Stimulated activated CD8-positive, alpha-beta memory T cell treated with anti-CD3 and anti-CD28 coated beads, Interleukin-7, amount 100 ng/mL, for 48 hours (primary cell): ENCODE data around the gene TRPT1.
"Not testable (repeated sequence)": the region's sequence is repeated elsewhere in the genome, so short reads cannot be mapped to it uniquely, and the experiment has no call there.

Experiments
- DNase-seq, 2 donors: peaks; one replicate each; pipeline ENCODE4 v3.0.0-alpha.2; 2020; ENCODE audit warnings: low read depth in 1 of 2; ENCODE audit errors: extremely low read depth in 1 of 2

Gene TRPT1

GRCh38 chr11:64258946-64259532 is 33.1 kb upstream of the TRPT1 start:
- DNase-seq: no peak

GRCh38 chr11:64258356-64258755 is 32.4 kb upstream of the TRPT1 start:
- no peak for DNase-seq

GRCh38 chr11:64256300-64256699 is 30.3 kb upstream of the TRPT1 start:
- no peak for DNase-seq

GRCh38 chr11:64255135-64256128 is 29.4 kb upstream of the TRPT1 start:
- no peak for DNase-seq

- no peak for DNase-seq
Measured at GRCh38 chr11:64254326-64254725, 28.3 kb upstream of the TRPT1 start.

- DNase-seq: no peak
Measured at GRCh38 chr11:64253481-64253880, 27.5 kb upstream of the TRPT1 start.

GRCh38 chr11:64253043-64253442 is 27.1 kb upstream of the TRPT1 start:
- DNase-seq: no peak

GRCh38 chr11:64252003-64252872 is 26.3 kb upstream of the TRPT1 start:
- DNase-seq: no peak

GRCh38 chr11:64251753-64252002 is 25.7 kb upstream of the TRPT1 start:
- DNase-seq: no peak

GRCh38 chr11:64251016-64251752 is 25.2 kb upstream of the TRPT1 start, which contains the start of gene PLCB3:
Gene PLCB3, plus strand, starts transcription at chr11:64251530. Its CDS starts 120 bp downstream, at chr11:64251650.
- no peak for DNase-seq

- no peak for DNase-seq
Measured at GRCh38 chr11:64250415-64251015, 24.5 kb upstream of the TRPT1 start.

GRCh38 chr11:64249563-64250414 is 23.8 kb upstream of the TRPT1 start:
- no peak for DNase-seq

GRCh38 chr11:64249038-64249437 is 23.1 kb upstream of the TRPT1 start:
- DNase-seq: no peak

- no peak for DNase-seq
Measured at GRCh38 chr11:64248578-64248977, 22.6 kb upstream of the TRPT1 start.

- DNase-seq: no peak
Measured at GRCh38 chr11:64247729-64248531, 21.9 kb upstream of the TRPT1 start.

GRCh38 chr11:64246871-64247728 is 21.1 kb upstream of the TRPT1 start, which contains the start of gene PPP1R14B:
Gene PPP1R14B, minus strand, starts transcription at chr11:64246943. Its CDS starts 270 bp downstream, at chr11:64246673.
- peak in 1 of 2 donors; percentile 78 for DNase-seq

- not testable (repeated sequence) for DNase-seq
Measured at GRCh38 chr11:64246621-64246870, 20.6 kb upstream of the TRPT1 start.
